Adrenal gland (tissue), 5 donors: ENCODE data around the gene CFAP251.

Source experiments
- POLR2A ChIP-seq, 2 donors: fragments of 450-650 bp; IDR thresholded peaks; one replicate each; pipeline ENCODE4 v1.6.1; 2017; ENCODE audit warnings: antibody characterized with exemption in 2 of 2, mild to moderate bottlenecking in 2 of 2, moderate library complexity in 1 of 2
- TF ChIP-seq, protein P1 (sequence below), 6 experiments: fragments of 450-650 bp in 4 of 6; fragments of 200-600 bp in 2 of 6; sonication (generic) in 1 of 6; IDR thresholded peaks; 1 replicate in 5 of 6; 2 replicates in 1 of 6; pipeline versions ENCODE4 v1.5.1 to v1.8.0; 2016 to 2021; ENCODE audit warnings: antibody characterized with exemption in 6 of 6, mild to moderate bottlenecking in 2 of 6, moderate library complexity in 1 of 6
- donor health status: DM: no; HTN: no; CAD: no.

DNA sequence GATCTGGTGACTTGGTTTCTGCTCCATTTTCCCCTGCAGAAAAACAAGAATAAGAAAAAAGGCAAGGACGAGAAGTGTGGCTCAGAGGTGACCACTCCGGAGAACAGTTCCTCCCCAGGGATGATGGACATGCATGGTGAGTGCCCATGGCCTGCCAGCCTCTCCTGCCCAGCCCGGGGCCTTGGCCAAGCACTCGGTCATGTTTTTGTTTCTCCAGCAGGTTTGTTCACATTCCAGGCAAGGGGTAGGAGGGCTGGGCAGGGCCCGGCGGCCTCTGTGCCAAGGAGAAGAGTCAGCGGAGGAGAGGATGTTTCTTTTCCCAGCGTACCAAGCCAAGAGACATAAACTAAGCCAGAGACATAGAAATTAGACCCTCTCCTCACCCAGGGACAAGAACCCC is 116.9 kb downstream of the CFAP251 start:
- TF ChIP-seq, protein P1, sequence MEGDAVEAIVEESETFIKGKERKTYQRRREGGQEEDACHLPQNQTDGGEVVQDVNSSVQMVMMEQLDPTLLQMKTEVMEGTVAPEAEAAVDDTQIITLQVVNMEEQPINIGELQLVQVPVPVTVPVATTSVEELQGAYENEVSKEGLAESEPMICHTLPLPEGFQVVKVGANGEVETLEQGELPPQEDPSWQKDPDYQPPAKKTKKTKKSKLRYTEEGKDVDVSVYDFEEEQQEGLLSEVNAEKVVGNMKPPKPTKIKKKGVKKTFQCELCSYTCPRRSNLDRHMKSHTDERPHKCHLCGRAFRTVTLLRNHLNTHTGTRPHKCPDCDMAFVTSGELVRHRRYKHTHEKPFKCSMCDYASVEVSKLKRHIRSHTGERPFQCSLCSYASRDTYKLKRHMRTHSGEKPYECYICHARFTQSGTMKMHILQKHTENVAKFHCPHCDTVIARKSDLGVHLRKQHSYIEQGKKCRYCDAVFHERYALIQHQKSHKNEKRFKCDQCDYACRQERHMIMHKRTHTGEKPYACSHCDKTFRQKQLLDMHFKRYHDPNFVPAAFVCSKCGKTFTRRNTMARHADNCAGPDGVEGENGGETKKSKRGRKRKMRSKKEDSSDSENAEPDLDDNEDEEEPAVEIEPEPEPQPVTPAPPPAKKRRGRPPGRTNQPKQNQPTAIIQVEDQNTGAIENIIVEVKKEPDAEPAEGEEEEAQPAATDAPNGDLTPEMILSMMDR (IDR thresholded peaks at IDR 0.05): no peak
- TF ChIP-seq POLR2A (IDR thresholded peaks at IDR 0.05): no peak
